ENCODE measurements around the gene SHB.
A peak's percentile ranks its signal among the peaks of the same experiment; 100 is the strongest.

Gene SHB

GRCh38 chr9:38068701-38069628 is at the start of gene SHB:
TSS of gene SHB (minus strand) at chr9:38069227. CDS start at chr9:38068645, 582 bp downstream.
- peak; percentile 69 for DNase-seq

GRCh38 chr9:38117651-38118050 is 48.6 kb upstream of the SHB start:
- DNase-seq, result no peak

GRCh38 chr9:38114905-38115304 is 45.9 kb upstream of the SHB start:
- DNase-seq, result no peak

GRCh38 chr9:38112456-38112855 is 43.4 kb upstream of the SHB start:
- no peak for DNase-seq

- no peak for DNase-seq
Observed at GRCh38 chr9:38112049-38112448, 43.0 kb upstream of the SHB start.

- DNase-seq, result no peak
Observed at GRCh38 chr9:38110476-38110875, 41.4 kb upstream of the SHB start.

- DNase-seq, result no peak
Observed at GRCh38 chr9:38109601-38110000, 40.6 kb upstream of the SHB start.

GRCh38 chr9:38108326-38108725 is 39.3 kb upstream of the SHB start:
- no peak for DNase-seq

GRCh38 chr9:38107811-38108304 is 38.8 kb upstream of the SHB start:
- no peak for DNase-seq

- no peak for DNase-seq
Observed at GRCh38 chr9:38107405-38107804, 38.4 kb upstream of the SHB start.

- no peak for DNase-seq
Observed at GRCh38 chr9:38106488-38106887, 37.5 kb upstream of the SHB start.

- DNase-seq, result no peak
Observed at GRCh38 chr9:38103340-38103739, 34.3 kb upstream of the SHB start.

GRCh38 chr9:38101423-38101822 is 32.4 kb upstream of the SHB start:
- DNase-seq, result no peak

GRCh38 chr9:38096238-38096805 is 27.3 kb upstream of the SHB start:
- DNase-seq, result no peak

GRCh38 chr9:38094165-38094564 is 25.1 kb upstream of the SHB start:
- DNase-seq, result no peak

GRCh38 chr9:38092656-38093055 is 23.6 kb upstream of the SHB start:
- DNase-seq, result no peak

GRCh38 chr9:38092200-38092524 is 23.1 kb upstream of the SHB start:
- no peak for DNase-seq

GRCh38 chr9:38091310-38092199 is 22.5 kb upstream of the SHB start:
- no peak for DNase-seq

- no peak for DNase-seq
Observed at GRCh38 chr9:38090170-38090569, 21.1 kb upstream of the SHB start.

- DNase-seq, result no peak
Observed at GRCh38 chr9:38089387-38090165, 20.5 kb upstream of the SHB start.

- peak; percentile 51 for DNase-seq
Observed at GRCh38 chr9:38088006-38088925, 19.2 kb upstream of the SHB start.

Measured in activated CD4-positive, alpha-beta T cell treated with anti-CD3 and anti-CD28 coated beads for 1 hour (primary cell).